ENCODE results near the gene AIFM3. TPM values are rescaled to one million over a fixed set of nuclear protein-coding genes. Genes with fewer than 3 reads are reported as not detected.
"Not testable (repeated sequence)": the region's sequence is repeated elsewhere in the genome, so short reads cannot be mapped to it uniquely, and the experiment has no call there.

The AIFM3 gene
- total RNA-seq, 2 experiments from 2014 or later: 0.14 TPM; not detected in 1

DNA sequence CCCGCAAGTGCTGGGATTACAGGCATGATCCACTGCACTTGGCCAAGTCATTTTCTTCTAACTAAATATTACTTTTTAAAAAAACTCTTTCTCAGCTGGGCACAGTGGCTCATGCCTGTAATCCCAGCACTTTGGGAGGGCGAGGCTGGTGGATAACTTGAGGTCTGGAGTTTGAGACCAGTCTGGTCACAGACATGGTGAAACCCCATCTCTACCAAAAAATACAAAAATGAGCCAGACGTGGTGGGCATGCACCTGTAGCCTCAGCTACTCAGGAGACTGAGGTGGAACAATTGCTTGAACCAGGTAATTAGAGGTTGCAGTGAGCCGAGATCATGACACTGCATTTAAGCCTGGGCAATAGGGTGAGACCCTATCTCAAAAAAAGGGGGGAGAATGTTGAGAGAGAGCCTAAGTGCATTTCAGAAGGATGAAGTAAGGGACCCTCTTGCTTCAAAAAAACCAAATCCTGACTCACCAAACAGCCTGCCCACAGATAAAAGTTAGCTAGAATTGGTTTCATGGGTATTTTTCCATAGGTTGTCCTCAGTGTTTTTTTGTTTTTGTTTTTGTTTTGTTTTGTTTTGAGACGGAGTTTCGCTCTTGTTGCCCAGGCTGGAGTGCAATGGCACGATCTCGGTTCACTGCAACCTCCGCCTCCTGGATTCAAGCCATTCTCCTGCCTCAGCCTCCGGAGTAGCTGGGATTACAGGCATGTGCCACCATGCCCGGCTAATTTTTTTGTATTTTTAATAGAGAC lies 31.1 kb upstream of the AIFM3 start:
- H3K9me3 Mint-ChIP-seq, H3K27ac Mint-ChIP-seq, DNase-seq, H3K4me3 Mint-ChIP-seq, H3K27me3 Mint-ChIP-seq: not testable (repeated sequence)
- Mint-ChIP-seq H3K4me1 (peaks cover 69% of the 10 kb centered on the region), H3K36me3 (peaks cover 48% of the 10 kb centered on the region)

DNA sequence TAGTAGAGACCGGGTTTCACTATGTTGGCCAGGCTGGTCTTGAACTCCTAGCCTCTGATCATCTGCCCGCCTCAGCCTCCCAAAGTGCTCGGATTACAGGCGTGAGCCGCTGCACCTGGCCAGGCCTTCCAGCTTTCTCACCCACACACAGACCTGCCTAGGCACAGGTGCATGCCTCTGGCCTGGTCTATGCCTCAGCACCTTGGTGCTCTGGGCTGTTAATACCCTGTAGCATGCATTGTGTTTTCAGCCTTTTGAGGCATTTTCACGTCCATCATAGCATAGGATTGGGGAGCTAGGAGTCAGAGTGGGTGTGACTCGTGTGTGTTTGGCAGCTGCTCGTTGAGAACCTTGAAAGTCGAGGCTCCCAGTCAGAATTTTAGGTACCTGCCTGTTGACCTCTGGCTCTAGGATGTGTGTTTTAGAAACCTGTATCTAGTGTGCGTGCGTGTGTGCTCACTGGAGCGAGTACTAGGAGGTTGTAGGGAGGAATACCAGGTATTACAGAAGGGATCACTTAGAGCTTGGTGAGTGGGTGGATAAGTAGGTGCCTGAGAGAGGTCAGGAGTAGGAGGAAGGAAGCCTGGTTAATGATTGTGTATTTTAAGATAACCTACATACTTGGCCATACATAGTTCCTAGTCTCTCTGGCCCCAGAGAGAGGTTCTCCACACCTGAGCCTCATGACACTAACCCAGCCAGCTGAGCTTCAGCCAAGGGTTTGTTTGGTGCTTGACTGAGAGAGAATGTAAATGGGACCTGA lies 29.8 kb upstream of the AIFM3 start:
- no peaks in the 10 kb centered on the region for H3K27me3 Mint-ChIP-seq
- peak overlapping the region; percentile 6 for H3K27ac Mint-ChIP-seq
- no peak for DNase-seq
- H3K4me3 Mint-ChIP-seq: no peak overlapping the region
- no peaks in the 10 kb centered on the region for H3K9me3 Mint-ChIP-seq
- peaks cover 75% of the 10 kb centered on the region for H3K4me1 Mint-ChIP-seq
- H3K36me3 Mint-ChIP-seq: peaks cover 56% of the 10 kb centered on the region

DNA sequence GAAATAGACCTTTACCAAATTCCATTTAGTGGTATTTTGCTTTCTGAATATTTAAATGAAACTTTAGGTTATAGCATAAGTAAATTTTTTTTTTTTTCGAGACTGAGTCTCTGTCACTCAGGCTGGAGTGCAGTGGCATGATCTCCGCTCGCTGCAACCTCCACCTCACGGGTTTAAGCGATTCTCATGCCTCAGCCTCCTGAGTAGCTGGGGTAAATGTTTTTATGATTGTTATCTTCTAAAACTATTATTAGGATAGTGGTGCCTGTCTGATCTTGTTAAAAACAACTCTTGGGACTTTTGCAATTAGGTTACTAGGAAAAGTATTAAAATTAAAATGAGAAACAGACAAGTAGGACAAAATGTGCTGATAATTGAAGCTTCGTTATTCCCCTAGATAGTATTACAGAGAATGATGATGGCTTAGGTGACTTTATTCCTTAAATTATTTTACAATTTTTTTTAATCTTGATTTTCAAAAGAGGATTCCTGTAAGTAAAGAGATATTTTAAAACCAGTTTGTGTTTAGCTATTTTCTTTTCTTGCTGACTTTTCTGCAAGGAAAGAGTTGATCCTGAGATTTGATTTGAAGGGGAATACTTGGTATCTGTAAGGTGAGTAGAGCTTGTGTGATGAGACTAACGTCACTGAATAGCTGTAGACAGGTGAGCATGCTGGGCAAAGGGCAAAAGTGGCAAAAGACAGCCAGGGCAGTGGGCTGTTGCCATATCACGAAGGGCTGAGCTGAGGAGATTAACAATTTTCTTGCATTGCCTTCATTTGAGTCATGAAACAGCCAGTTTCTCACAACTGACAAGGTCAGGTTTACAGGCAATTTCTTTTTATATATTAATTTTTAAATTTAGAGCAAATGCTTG lies 29.0 kb upstream of the AIFM3 start:
- Mint-ChIP-seq H3K9me3 (no peaks in the 10 kb centered on the region), H3K36me3 (peaks cover 57% of the 10 kb centered on the region), H3K4me3 (no peak overlapping the region), H3K27ac (no peak overlapping the region), H3K27me3 (no peaks in the 10 kb centered on the region), H3K4me1 (peaks cover 78% of the 10 kb centered on the region)
- DNase-seq: no peak

DNA sequence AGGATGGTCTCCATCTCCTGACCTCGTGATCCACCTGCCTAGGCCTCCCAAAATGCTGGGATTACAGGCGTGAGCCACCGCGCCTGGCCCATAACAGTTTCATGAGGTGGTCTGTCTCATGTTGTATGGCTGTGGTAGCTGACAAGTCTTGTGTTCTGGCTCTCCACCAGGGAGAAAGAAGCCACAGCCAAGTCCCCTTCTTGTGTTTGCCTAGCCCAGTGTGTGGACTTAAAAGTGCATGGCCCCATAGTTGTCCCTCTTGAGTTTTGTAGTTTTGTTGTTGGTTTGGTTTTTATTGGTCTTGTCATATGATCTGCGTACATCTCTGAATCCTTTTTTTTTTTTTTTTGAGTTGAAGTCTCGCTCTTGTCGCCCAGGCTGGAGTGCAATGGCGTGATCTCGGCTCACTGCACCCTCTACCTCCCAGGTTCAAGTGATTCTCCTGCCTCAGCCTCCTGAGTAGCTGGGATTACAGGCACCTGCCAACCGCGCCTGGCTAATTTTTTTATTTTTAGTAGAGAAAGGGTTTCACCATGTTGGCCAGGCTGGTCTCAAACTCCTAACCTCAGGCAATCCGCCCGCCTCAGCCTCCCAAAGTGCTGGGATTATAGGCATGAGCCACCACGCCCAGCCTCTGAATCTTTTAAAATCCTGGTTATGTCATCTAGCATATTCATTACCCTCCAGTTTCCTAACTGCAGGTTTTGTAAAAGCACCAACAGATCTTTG lies 27.4 kb upstream of the AIFM3 start:
- not testable (repeated sequence) for H3K4me3 Mint-ChIP-seq, H3K27me3 Mint-ChIP-seq, DNase-seq, H3K9me3 Mint-ChIP-seq
- Mint-ChIP-seq H3K36me3 (peaks cover 51% of the 10 kb centered on the region), H3K27ac (peak overlapping the region; percentile 42), H3K4me1 (peaks cover 73% of the 10 kb centered on the region)

DNA sequence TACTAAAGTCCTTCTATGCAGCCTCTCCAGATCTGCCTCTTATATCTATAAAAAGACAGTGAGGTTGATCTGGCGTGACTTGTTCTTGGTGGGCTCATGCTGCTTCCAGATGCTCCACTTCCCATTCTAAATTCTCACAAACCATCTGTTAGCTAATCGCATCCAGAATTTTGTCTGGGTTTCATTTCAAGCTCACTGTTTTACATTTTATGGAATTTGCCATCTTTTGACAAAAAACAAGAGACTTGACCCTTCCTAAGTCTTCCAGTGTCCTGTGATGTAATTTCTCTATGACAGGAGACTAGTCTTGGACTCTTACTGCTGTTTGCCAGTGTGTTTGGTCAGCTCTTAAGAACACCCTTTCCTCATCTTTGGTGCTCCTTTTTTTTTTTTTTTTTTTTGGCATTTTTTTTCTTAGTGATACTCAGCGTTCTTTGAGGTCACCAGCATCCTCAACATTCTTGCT lies 26.8 kb upstream of the AIFM3 start:
- Mint-ChIP-seq H3K27me3 (no peaks in the 10 kb centered on the region), H3K4me1 (peaks cover 69% of the 10 kb centered on the region), H3K36me3 (peaks cover 47% of the 10 kb centered on the region), H3K4me3 (no peak overlapping the region), H3K27ac (no peak overlapping the region), H3K9me3 (no peaks in the 10 kb centered on the region)
- DNase-seq: no peak

DNA sequence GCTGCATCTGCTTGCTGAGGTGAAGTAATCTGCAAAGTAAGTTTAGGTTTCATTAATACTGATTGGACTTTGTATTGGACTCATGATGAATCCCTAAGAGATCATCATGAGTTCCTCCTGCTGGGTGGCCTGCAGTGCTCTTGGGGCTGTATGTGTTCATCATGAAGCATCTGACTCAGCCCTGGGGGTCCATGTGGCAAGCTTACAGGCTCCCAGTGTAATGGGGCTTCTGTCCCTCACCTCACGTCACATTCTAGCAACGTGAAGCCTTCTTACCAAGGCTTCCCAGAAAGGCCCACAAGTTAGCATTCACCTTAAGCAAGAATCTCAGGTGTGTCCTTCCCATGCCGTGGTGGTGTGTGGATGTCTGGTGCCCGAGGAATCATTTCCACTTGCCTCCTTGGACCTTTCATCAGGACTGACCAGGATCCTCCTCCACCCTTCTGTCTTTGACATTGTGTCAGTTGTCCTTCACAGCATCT lies 26.1 kb upstream of the AIFM3 start:
- Mint-ChIP-seq H3K4me3 (no peak overlapping the region), H3K27ac (no peak overlapping the region), H3K27me3 (no peaks in the 10 kb centered on the region), H3K4me1 (peaks cover 71% of the 10 kb centered on the region), H3K36me3 (peaks cover 50% of the 10 kb centered on the region), H3K9me3 (no peaks in the 10 kb centered on the region)
- no peak for DNase-seq

DNA sequence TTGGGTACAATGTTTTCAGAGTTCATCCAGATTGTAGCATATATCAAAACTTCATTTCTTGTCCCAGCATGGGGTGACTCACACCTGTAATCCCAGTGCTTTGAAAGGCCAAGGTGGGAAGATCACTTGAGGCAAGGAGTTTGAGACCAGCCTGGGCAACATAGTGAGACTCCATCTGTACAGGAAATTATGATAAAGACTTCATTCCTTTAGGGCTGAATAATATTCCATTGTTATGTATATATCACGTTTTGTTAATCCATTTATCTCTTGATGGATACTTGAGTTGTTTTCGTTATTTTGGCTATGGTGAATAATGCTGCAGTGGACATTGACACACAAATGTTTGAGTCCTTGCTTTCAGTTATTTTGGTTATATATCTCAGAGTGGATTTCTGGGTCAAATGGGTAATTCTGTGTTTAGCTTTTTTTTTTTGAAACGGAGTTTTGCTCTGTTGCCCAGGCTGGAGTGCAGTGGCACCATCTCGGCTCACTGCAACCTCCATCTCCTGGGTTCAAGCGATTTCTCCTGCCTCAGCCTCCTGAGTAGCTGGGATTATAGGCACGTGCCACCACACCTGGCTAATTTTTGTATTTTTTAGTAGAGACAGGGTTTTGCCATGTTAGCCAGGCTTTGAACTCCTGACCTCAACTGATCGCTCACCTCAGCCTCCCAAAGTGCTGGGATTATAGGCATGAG lies 24.7 kb upstream of the AIFM3 start:
- DNase-seq, H3K4me3 Mint-ChIP-seq, H3K9me3 Mint-ChIP-seq, H3K27ac Mint-ChIP-seq, H3K27me3 Mint-ChIP-seq: not testable (repeated sequence)
- Mint-ChIP-seq H3K4me1 (peaks cover 69% of the 10 kb centered on the region), H3K36me3 (peaks cover 41% of the 10 kb centered on the region)

DNA sequence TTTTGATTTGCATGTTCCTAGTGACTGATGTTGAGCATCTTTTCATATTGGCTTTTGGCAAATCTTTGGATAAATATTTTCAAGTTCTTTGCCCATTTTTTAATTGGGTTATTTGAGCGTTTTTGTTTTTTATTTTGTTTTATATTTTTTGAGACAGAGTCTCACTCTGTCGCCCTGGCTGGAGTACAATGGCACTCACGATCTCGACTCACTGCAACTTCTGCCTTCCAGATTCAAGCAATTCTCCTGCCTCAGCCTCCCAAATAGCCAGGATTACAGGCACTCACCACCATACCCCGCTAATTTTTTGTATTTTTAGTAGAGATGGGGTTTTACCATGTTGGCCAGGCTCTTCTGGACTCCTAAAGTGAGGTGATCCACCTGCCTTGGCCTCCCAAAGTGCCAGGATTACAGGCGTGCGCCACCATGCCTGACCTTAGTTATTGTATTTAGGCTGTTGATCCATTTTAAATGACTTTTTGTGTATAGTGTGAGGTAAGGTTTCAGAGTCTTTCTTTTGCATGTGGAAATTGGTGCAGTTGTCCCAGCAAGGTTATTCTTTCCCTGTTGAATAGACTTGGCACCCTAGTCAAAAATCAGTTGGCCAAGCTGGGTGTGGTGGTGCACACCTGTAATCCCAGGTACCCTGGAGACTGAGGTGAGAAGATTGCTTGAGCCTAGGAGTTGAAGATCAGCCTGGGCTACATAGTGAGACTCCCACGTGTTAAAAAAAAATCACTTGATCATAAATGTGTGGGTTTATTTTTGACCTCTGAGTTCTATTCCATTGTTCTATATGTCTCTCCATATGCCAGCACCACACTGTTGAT lies 23.7 kb upstream of the AIFM3 start:
- DNase-seq: no peak
- H3K4me1 Mint-ChIP-seq: peaks cover 68% of the 10 kb centered on the region
- H3K36me3 Mint-ChIP-seq: peaks cover 39% of the 10 kb centered on the region

DNA sequence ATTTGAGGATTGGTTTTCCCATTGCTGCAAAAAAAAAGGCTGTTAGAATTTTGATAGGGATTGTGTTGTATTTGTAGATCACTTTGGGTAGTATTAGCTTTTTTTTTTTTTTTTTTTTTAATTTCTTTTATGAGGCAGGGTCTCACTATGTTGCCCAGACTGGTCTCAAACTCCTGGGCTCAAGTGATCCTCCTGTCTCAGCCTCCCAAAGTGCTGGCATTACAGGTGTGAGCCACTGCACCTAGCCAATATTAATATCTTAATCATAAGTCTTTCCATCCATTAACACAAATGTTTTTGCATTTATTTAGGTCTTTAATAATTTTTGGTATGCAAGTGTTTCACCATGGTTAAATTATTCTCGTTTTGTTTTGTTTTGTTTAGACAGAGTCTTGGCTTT lies 23.0 kb upstream of the AIFM3 start:
- peaks cover 67% of the 10 kb centered on the region for H3K4me1 Mint-ChIP-seq
- no peaks in the 10 kb centered on the region for H3K9me3 Mint-ChIP-seq
- H3K4me3 Mint-ChIP-seq: no peak overlapping the region
- H3K27me3 Mint-ChIP-seq: no peaks in the 10 kb centered on the region
- peaks cover 38% of the 10 kb centered on the region for H3K36me3 Mint-ChIP-seq
- DNase-seq: no peak
- no peak overlapping the region for H3K27ac Mint-ChIP-seq

More for the DNA sequence above, 23.7 kb upstream of the AIFM3 start:
- Mint-ChIP-seq H3K27ac (no peak overlapping the region), H3K27me3 (no peaks in the 10 kb centered on the region), H3K9me3 (no peaks in the 10 kb centered on the region), H3K4me3 (no peak overlapping the region)

DNA sequence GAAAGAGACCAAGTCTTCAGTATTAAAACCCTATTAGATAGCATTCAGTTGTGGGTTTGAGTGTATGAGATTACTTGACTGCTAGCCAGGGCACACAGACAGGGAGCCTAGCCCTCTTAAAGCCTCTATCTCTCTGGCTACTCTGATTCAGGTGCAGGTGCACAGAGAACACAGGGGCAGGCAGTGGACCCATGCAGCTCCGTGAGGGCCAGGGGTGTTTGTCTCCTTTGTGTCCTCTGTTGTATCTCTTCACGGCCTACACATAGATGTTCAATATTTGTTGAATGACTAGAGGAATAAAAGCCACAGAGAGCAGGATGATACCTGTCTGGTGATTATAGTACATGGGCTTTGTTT lies 21.5 kb upstream of the AIFM3 start:
- Mint-ChIP-seq H3K27ac (no peak overlapping the region), H3K27me3 (no peaks in the 10 kb centered on the region), H3K36me3 (peaks cover 38% of the 10 kb centered on the region), H3K4me3 (no peak overlapping the region), H3K4me1 (peaks cover 62% of the 10 kb centered on the region), H3K9me3 (no peaks in the 10 kb centered on the region)
- DNase-seq: no peak

DNA sequence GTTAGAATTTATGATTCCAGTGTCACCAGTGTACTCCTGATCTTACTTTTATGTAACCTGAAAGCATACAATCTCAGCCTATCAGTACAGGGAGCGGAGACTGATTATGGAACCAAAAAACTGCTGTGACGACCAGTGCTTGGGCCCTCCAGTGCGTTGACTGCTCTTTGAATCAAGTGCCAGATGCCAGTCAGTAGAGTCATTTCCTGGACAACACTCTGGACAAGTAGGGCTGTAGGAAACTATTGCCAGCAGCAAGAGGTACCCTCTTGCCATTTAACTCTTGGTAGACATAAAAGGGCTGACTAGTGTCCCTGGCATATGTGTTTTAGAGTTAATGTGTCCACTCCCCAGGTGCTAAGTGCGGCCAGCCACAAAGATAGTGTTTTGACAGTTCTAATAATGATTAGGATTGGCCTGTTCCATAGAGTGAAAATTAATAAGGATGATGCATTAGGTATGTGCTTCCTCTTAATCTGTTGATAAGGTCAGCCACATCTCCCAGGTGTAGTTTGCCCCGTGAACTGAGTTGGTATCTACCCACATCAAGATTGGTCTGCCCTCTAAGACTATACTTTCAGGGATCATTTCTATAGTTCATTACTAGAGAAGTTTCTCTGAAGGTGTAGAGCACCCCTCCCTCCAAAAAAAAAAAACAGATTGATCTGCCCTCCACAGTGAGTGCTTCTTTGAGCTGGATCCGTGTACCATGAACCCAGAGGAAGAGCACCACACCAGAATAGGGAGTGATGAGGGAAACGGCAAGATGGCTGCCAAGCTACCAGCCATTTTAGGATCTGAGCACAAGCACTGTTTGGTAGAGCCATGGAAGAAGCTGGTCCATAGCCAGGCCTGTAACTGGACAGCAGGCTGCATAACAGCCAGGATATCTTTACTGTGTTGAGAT lies 20.7 kb upstream of the AIFM3 start:
- no peak overlapping the region for H3K4me3 Mint-ChIP-seq
- H3K9me3 Mint-ChIP-seq: no peaks in the 10 kb centered on the region
- no peak for DNase-seq
- peaks cover 35% of the 10 kb centered on the region for H3K36me3 Mint-ChIP-seq
- no peaks in the 10 kb centered on the region for H3K27me3 Mint-ChIP-seq
- no peak overlapping the region for H3K27ac Mint-ChIP-seq
- peaks cover 55% of the 10 kb centered on the region for H3K4me1 Mint-ChIP-seq

DNA sequence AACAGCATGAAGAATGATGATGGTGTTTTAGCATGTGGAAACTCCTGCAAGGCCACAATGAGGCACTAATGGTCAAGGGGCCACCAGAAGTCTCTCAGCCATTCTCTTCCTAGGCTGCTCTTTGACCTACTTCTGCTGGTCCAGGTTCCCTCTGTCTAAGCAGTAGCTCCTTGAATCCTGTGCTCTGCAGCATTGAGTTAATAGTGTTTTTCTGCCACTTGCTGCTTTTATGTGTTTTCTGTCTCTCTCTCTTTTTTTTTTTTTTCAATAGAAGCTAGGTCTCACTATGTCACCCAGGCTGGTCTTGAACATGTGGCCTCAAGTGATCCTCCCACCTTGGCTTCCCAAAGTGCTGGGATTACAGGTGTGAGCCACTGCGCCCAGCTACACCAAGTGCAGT lies 20.1 kb upstream of the AIFM3 start:
- no peak for DNase-seq
- H3K36me3 Mint-ChIP-seq: peaks cover 33% of the 10 kb centered on the region
- H3K4me1 Mint-ChIP-seq: peaks cover 50% of the 10 kb centered on the region
- H3K27me3 Mint-ChIP-seq: no peaks in the 10 kb centered on the region
- no peaks in the 10 kb centered on the region for H3K9me3 Mint-ChIP-seq
- no peak overlapping the region for H3K27ac Mint-ChIP-seq
- no peak overlapping the region for H3K4me3 Mint-ChIP-seq

All from activated naive CD8-positive, alpha-beta T cell treated with anti-CD3 and anti-CD28 coated beads for 36 hours (primary cell).